ENCODE results near the gene CDC42EP4.

DNA sequence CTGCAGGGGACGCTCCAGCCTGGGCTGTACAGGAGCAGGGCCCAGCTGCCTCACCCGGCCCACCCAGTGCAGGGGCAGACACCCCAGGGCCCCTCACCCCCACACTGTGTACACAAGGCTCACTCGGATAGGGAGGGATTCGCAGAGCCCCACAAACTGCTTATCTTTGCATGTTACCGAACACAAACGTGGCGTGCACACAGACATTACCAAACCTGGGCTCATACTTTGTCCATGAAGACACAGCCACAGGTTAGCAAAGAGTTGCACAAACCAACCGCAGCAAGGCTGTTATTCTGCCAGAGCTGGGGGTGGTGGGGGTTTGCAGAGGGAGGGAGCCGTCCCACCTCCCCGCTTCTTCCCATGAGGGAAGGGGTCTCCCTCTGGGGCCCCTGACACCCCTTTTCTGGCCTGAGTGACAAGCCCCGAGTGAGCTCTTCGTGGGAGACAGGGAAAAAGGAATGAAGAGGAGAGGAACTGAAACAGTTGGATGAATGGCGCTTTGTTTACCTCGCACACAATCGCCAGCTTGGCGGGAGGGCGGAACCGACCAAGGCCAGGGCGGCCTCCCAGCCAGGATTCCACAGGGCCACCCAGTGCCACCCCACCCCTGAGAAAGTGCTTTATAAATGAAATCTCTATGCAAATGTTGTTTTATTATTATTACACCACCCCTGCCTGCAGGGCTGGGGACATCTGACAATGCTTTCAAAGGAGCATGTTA is 49.7 kb downstream of the CDC42EP4 start:
- no peak for TF ChIP-seq EZH2 (IDR thresholded peaks at IDR 0.05; ENCODE audit: borderline replicate concordance, insufficient read depth, low read length, poor library complexity, severe bottlenecking)
- TF ChIP-seq, protein P1, sequence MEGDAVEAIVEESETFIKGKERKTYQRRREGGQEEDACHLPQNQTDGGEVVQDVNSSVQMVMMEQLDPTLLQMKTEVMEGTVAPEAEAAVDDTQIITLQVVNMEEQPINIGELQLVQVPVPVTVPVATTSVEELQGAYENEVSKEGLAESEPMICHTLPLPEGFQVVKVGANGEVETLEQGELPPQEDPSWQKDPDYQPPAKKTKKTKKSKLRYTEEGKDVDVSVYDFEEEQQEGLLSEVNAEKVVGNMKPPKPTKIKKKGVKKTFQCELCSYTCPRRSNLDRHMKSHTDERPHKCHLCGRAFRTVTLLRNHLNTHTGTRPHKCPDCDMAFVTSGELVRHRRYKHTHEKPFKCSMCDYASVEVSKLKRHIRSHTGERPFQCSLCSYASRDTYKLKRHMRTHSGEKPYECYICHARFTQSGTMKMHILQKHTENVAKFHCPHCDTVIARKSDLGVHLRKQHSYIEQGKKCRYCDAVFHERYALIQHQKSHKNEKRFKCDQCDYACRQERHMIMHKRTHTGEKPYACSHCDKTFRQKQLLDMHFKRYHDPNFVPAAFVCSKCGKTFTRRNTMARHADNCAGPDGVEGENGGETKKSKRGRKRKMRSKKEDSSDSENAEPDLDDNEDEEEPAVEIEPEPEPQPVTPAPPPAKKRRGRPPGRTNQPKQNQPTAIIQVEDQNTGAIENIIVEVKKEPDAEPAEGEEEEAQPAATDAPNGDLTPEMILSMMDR (IDR thresholded peaks at IDR 0.05; ENCODE audit: poor library complexity, severe bottlenecking): no peak

All from neural cell (in vitro differentiated cells).